NCI-H460 (cell line): ENCODE results near the gene ZNF648. TPM values are rescaled to one million over a fixed set of nuclear protein-coding genes. Genes with fewer than 3 reads are reported as not detected.
"Not testable (repeated sequence)": the region's sequence is repeated elsewhere in the genome, so short reads cannot be mapped to it uniquely, and the experiment has no call there.

ENCODE experiments used
- DNase-seq: peaks from one replicate; pipeline ENCODE4 v3.0.0-alpha.2; 2016; ENCODE audit warnings: low read depth; ENCODE audit errors: extremely low read depth
- total RNA-seq: library from RNA; depleted of rRNA; stranded (reverse); fragments of >200 nt; shearing (Covaris generic); gene quantifications from 2 replicates; pipeline ENCODE4 v1.2.3, GENCODE V29; 2014

ZNF648 gene
- total RNA-seq, 1 experiment from 2014 or later: not detected

GRCh38 chr1:182035097-182035770, 26.3 kb downstream of the ZNF648 start:
- DNase-seq: no peak

GRCh38 chr1:182032251-182032650, 29.3 kb downstream of the ZNF648 start:
- no peak for DNase-seq

- peak; percentile 96 for DNase-seq
These were observed 31.9 kb downstream of the ZNF648 start for GRCh38 chr1:182029379-182030331.

GRCh38 chr1:182029002-182029378, 32.5 kb downstream of the ZNF648 start:
- no peak for DNase-seq

GRCh38 chr1:182015360-182015759, 46.2 kb downstream of the ZNF648 start:
- no peak for DNase-seq

GRCh38 chr1:182010800-182011370, 50.6 kb downstream of the ZNF648 start:
- DNase-seq: not testable (repeated sequence)

GRCh38 chr1:182005398-182005797, 56.1 kb downstream of the ZNF648 start:
- DNase-seq: not testable (repeated sequence)

- no peak for DNase-seq
These were observed 56.9 kb downstream of the ZNF648 start for GRCh38 chr1:182004601-182005000.
